ENCODE results near the gene TFAM.
"Not testable (repeated sequence)": the region's sequence is repeated elsewhere in the genome, so short reads cannot be mapped to it uniquely, and the experiment has no call there.

TFAM gene

GRCh38 chr10:58424176-58424575 lies 39.0 kb downstream of the TFAM start:
- no peaks in the 10 kb centered on the region for H3K4me1 ChIP-seq (ENCODE audit: control insufficient read depth, low read depth, low read length)
- no peaks in the 10 kb centered on the region for H3K27me3 ChIP-seq (ENCODE audit: insufficient read depth, low read length, poor library complexity)
- H2BK120ac ChIP-seq (ENCODE audit: low read depth, low read length) = no peak overlapping the region
- H3K27ac ChIP-seq (ENCODE audit: low read depth, low read length) = no peak overlapping the region
- no peak overlapping the region for H2BK5ac ChIP-seq (ENCODE audit: low read length)
- no peaks in the 10 kb centered on the region for H3K79me2 ChIP-seq (ENCODE audit: control insufficient read depth, insufficient read depth, low read length)
- H3K18ac ChIP-seq (ENCODE audit: low read length) = no peak overlapping the region
- H3K36me3 ChIP-seq (ENCODE audit: control insufficient read depth, insufficient read depth, low read length) = no peaks in the 10 kb centered on the region
- no peak overlapping the region for H2AK5ac ChIP-seq (ENCODE audit: low read length)
- no peak overlapping the region for H3K9ac ChIP-seq (ENCODE audit: low read length)
- no peak overlapping the region for H3K4me3 ChIP-seq (ENCODE audit: low read length)
- H3K56ac ChIP-seq (ENCODE audit: low read length) = no peak overlapping the region
- DNase-seq = no peak
- H3K4me2 ChIP-seq (ENCODE audit: low read length) = no peak overlapping the region
- H3K23ac ChIP-seq (ENCODE audit: low read length) = no peak overlapping the region
- H3K4ac ChIP-seq (ENCODE audit: low read depth, low read length) = no peak overlapping the region
- no peak overlapping the region for H4K8ac ChIP-seq (ENCODE audit: low read depth, low read length)
- H4K5ac ChIP-seq (ENCODE audit: low read length) = no peak overlapping the region
- H2BK15ac ChIP-seq (replicated peaks; ENCODE audit: low read depth) = no peak overlapping the region
- no CpG with 5 or more reads among the region's 1 CpG for WGBS (ENCODE audit: extremely low coverage, insufficient coverage, low lambda C conversion rate)
- H3K79me1 ChIP-seq (ENCODE audit: low read length) = no peaks in the 10 kb centered on the region

GRCh38 chr10:58428436-58428835 lies 43.2 kb downstream of the TFAM start:
- WGBS (ENCODE audit: extremely low coverage, insufficient coverage, low lambda C conversion rate) = no CpG with 5 or more reads among the region's 1 CpG
- H3K4me3 ChIP-seq (ENCODE audit: low read length); DNase-seq; H4K5ac ChIP-seq (ENCODE audit: low read length); H3K79me1 ChIP-seq (ENCODE audit: low read length); H3K23ac ChIP-seq (ENCODE audit: low read length); H3K36me3 ChIP-seq (ENCODE audit: control insufficient read depth, insufficient read depth, low read length); H3K9ac ChIP-seq (ENCODE audit: low read length); H3K27ac ChIP-seq (ENCODE audit: low read depth, low read length); H3K18ac ChIP-seq (ENCODE audit: low read length); H3K56ac ChIP-seq (ENCODE audit: low read length); H3K27me3 ChIP-seq (ENCODE audit: insufficient read depth, low read length, poor library complexity); H3K4me2 ChIP-seq (ENCODE audit: low read length); H2BK120ac ChIP-seq (ENCODE audit: low read depth, low read length); H3K4ac ChIP-seq (ENCODE audit: low read depth, low read length); H3K79me2 ChIP-seq (ENCODE audit: control insufficient read depth, insufficient read depth, low read length); H3K4me1 ChIP-seq (ENCODE audit: control insufficient read depth, low read depth, low read length); H4K8ac ChIP-seq (ENCODE audit: low read depth, low read length); H2AK5ac ChIP-seq (ENCODE audit: low read length); H2BK15ac ChIP-seq (replicated peaks; ENCODE audit: low read depth); H2BK5ac ChIP-seq (ENCODE audit: low read length): not testable (repeated sequence)

GRCh38 chr10:58431903-58432302 lies 46.7 kb downstream of the TFAM start:
- H2BK120ac ChIP-seq (ENCODE audit: low read depth, low read length) = no peak overlapping the region
- no peak overlapping the region for H2BK5ac ChIP-seq (ENCODE audit: low read length)
- no peaks in the 10 kb centered on the region for H3K27me3 ChIP-seq (ENCODE audit: insufficient read depth, low read length, poor library complexity)
- WGBS (ENCODE audit: extremely low coverage, insufficient coverage, low lambda C conversion rate) = no CpG with 5 or more reads among the region's 2 CpGs
- H3K27ac ChIP-seq (ENCODE audit: low read depth, low read length) = no peak overlapping the region
- no peak overlapping the region for H3K23ac ChIP-seq (ENCODE audit: low read length)
- H3K18ac ChIP-seq (ENCODE audit: low read length) = no peak overlapping the region
- H3K79me2 ChIP-seq (ENCODE audit: control insufficient read depth, insufficient read depth, low read length) = no peaks in the 10 kb centered on the region
- no peak overlapping the region for H3K9ac ChIP-seq (ENCODE audit: low read length)
- no peak overlapping the region for H2AK5ac ChIP-seq (ENCODE audit: low read length)
- H3K56ac ChIP-seq (ENCODE audit: low read length) = no peak overlapping the region
- no peaks in the 10 kb centered on the region for H3K36me3 ChIP-seq (ENCODE audit: control insufficient read depth, insufficient read depth, low read length)
- no peak overlapping the region for H3K4me2 ChIP-seq (ENCODE audit: low read length)
- H4K8ac ChIP-seq (ENCODE audit: low read depth, low read length) = no peak overlapping the region
- H2BK15ac ChIP-seq (replicated peaks; ENCODE audit: low read depth) = no peak overlapping the region
- H3K4ac ChIP-seq (ENCODE audit: low read depth, low read length) = no peak overlapping the region
- peaks cover 2% of the 10 kb centered on the region for H3K4me1 ChIP-seq (ENCODE audit: control insufficient read depth, low read depth, low read length)
- no peak for DNase-seq
- H4K5ac ChIP-seq (ENCODE audit: low read length) = no peak overlapping the region
- H3K4me3 ChIP-seq (ENCODE audit: low read length) = no peak overlapping the region
- H3K79me1 ChIP-seq (ENCODE audit: low read length) = no peaks in the 10 kb centered on the region

- H3K4ac ChIP-seq (ENCODE audit: low read depth, low read length) = no peak overlapping the region
- no peak overlapping the region for H3K4me3 ChIP-seq (ENCODE audit: low read length)
- H3K9ac ChIP-seq (ENCODE audit: low read length) = no peak overlapping the region
- no peaks in the 10 kb centered on the region for H3K79me2 ChIP-seq (ENCODE audit: control insufficient read depth, insufficient read depth, low read length)
- no peaks in the 10 kb centered on the region for H3K79me1 ChIP-seq (ENCODE audit: low read length)
- peaks cover 2% of the 10 kb centered on the region for H3K4me1 ChIP-seq (ENCODE audit: control insufficient read depth, low read depth, low read length)
- no peak overlapping the region for H3K27ac ChIP-seq (ENCODE audit: low read depth, low read length)
- H4K5ac ChIP-seq (ENCODE audit: low read length) = no peak overlapping the region
- no peak overlapping the region for H2BK15ac ChIP-seq (replicated peaks; ENCODE audit: low read depth)
- no peak overlapping the region for H3K18ac ChIP-seq (ENCODE audit: low read length)
- H2BK5ac ChIP-seq (ENCODE audit: low read length) = no peak overlapping the region
- H2BK120ac ChIP-seq (ENCODE audit: low read depth, low read length) = no peak overlapping the region
- H3K27me3 ChIP-seq (ENCODE audit: insufficient read depth, low read length, poor library complexity) = no peaks in the 10 kb centered on the region
- no peak overlapping the region for H3K23ac ChIP-seq (ENCODE audit: low read length)
- H3K56ac ChIP-seq (ENCODE audit: low read length) = no peak overlapping the region
- H4K8ac ChIP-seq (ENCODE audit: low read depth, low read length) = no peak overlapping the region
- no peak overlapping the region for H3K4me2 ChIP-seq (ENCODE audit: low read length)
- H3K36me3 ChIP-seq (ENCODE audit: control insufficient read depth, insufficient read depth, low read length) = no peaks in the 10 kb centered on the region
- no CpG with 5 or more reads among the region's 2 CpGs for WGBS (ENCODE audit: extremely low coverage, insufficient coverage, low lambda C conversion rate)
- H2AK5ac ChIP-seq (ENCODE audit: low read length) = no peak overlapping the region
- DNase-seq = no peak
Observed at GRCh38 chr10:58433066-58433465, 47.9 kb downstream of the TFAM start.

- no peak overlapping the region for H2BK15ac ChIP-seq (replicated peaks; ENCODE audit: low read depth)
- no peak overlapping the region for H3K4me2 ChIP-seq (ENCODE audit: low read length)
- DNase-seq = no peak
- H4K8ac ChIP-seq (ENCODE audit: low read depth, low read length) = no peak overlapping the region
- H2BK5ac ChIP-seq (ENCODE audit: low read length) = no peak overlapping the region
- no peak overlapping the region for H2AK5ac ChIP-seq (ENCODE audit: low read length)
- H4K5ac ChIP-seq (ENCODE audit: low read length) = no peak overlapping the region
- no peak overlapping the region for H3K4me3 ChIP-seq (ENCODE audit: low read length)
- no peaks in the 10 kb centered on the region for H3K27me3 ChIP-seq (ENCODE audit: insufficient read depth, low read length, poor library complexity)
- H3K56ac ChIP-seq (ENCODE audit: low read length) = no peak overlapping the region
- H3K27ac ChIP-seq (ENCODE audit: low read depth, low read length) = no peak overlapping the region
- H3K79me2 ChIP-seq (ENCODE audit: control insufficient read depth, insufficient read depth, low read length) = no peaks in the 10 kb centered on the region
- 100% methylated on average over 1 of the region's 5 CpGs for WGBS (ENCODE audit: extremely low coverage, insufficient coverage, low lambda C conversion rate)
- no peaks in the 10 kb centered on the region for H3K36me3 ChIP-seq (ENCODE audit: control insufficient read depth, insufficient read depth, low read length)
- H2BK120ac ChIP-seq (ENCODE audit: low read depth, low read length) = no peak overlapping the region
- no peak overlapping the region for H3K9ac ChIP-seq (ENCODE audit: low read length)
- H3K18ac ChIP-seq (ENCODE audit: low read length) = no peak overlapping the region
- H3K4me1 ChIP-seq (ENCODE audit: control insufficient read depth, low read depth, low read length) = peaks cover 2% of the 10 kb centered on the region
- no peaks in the 10 kb centered on the region for H3K79me1 ChIP-seq (ENCODE audit: low read length)
- H3K23ac ChIP-seq (ENCODE audit: low read length) = no peak overlapping the region
- no peak overlapping the region for H3K4ac ChIP-seq (ENCODE audit: low read depth, low read length)
Observed at GRCh38 chr10:58433571-58433970, 48.4 kb downstream of the TFAM start.

- no peak overlapping the region for H3K27ac ChIP-seq (ENCODE audit: low read depth, low read length)
- peak; percentile 85 for DNase-seq
Observed at GRCh38 chr10:58435297-58435985, 50.2 kb downstream of the TFAM start.

More at GRCh38 chr10:58435297-58435985, 50.2 kb downstream of the TFAM start:
- no peak overlapping the region for H2AK5ac ChIP-seq (ENCODE audit: low read length)
- H3K79me2 ChIP-seq (ENCODE audit: control insufficient read depth, insufficient read depth, low read length) = no peaks in the 10 kb centered on the region
- H3K56ac ChIP-seq (ENCODE audit: low read length) = no peak overlapping the region
- no peak overlapping the region for H3K4me3 ChIP-seq (ENCODE audit: low read length)
- H3K23ac ChIP-seq (ENCODE audit: low read length) = no peak overlapping the region
- no peak overlapping the region for H3K4me2 ChIP-seq (ENCODE audit: low read length)
- no peak overlapping the region for H3K9ac ChIP-seq (ENCODE audit: low read length)
- H2BK5ac ChIP-seq (ENCODE audit: low read length) = no peak overlapping the region
- H4K5ac ChIP-seq (ENCODE audit: low read length) = no peak overlapping the region
- no peaks in the 10 kb centered on the region for H3K27me3 ChIP-seq (ENCODE audit: insufficient read depth, low read length, poor library complexity)
- H4K8ac ChIP-seq (ENCODE audit: low read depth, low read length) = no peak overlapping the region
- no peaks in the 10 kb centered on the region for H3K79me1 ChIP-seq (ENCODE audit: low read length)
- no CpG with 5 or more reads among the region's 2 CpGs for WGBS (ENCODE audit: extremely low coverage, insufficient coverage, low lambda C conversion rate)
- H3K18ac ChIP-seq (ENCODE audit: low read length) = no peak overlapping the region
- no peak overlapping the region for H2BK120ac ChIP-seq (ENCODE audit: low read depth, low read length)
- H2BK15ac ChIP-seq (replicated peaks; ENCODE audit: low read depth) = no peak overlapping the region
- no peaks in the 10 kb centered on the region for H3K36me3 ChIP-seq (ENCODE audit: control insufficient read depth, insufficient read depth, low read length)
- H3K4me1 ChIP-seq (ENCODE audit: control insufficient read depth, low read depth, low read length) = peaks cover 2% of the 10 kb centered on the region
- no peak overlapping the region for H3K4ac ChIP-seq (ENCODE audit: low read depth, low read length)

Measured in mesendoderm (in vitro differentiated cells).